RWPE2 (cell line): ENCODE results near the gene NXT1.

ENCODE experiments used
- ATAC-seq: fragments of 200-7000 bp; cut with Tn5 transposase; 3 replicates; pipeline ENCODE4 v1.9.1; 2021; ENCODE audit warnings: low read depth
- DNase-seq: peaks from one replicate; pipeline ENCODE4 v3.0.0-alpha.2; 2020; ENCODE audit warnings: low spot score
- H3K27ac ChIP-seq: fragments of 450-650 bp; 2 replicates; pipeline ENCODE4 v1.5.1; 2017; ENCODE audit warnings: mild to moderate bottlenecking; ENCODE audit not compliant: poor library complexity, severe bottlenecking
- H3K27me3 ChIP-seq: fragments of 250-450 bp; sonication (Bioruptor Pico); 2 replicates; pipeline ENCODE4 v1.5.1; 2021; ENCODE audit warnings: mild to moderate bottlenecking, moderate library complexity; ENCODE audit not compliant: insufficient read depth, poor library complexity, severe bottlenecking
- H3K36me3 ChIP-seq: fragments of 250-450 bp; sonication (Bioruptor Pico); 2 replicates; pipeline ENCODE4 v1.5.1; 2020; ENCODE audit warnings: low read depth, mild to moderate bottlenecking, moderate library complexity
- H3K4me1 ChIP-seq: fragments of 250-450 bp; sonication (Bioruptor Pico); 2 replicates; pipeline ENCODE4 v1.5.1; 2021; ENCODE audit warnings: mild to moderate bottlenecking, moderate library complexity; ENCODE audit not compliant: insufficient read depth, poor library complexity, severe bottlenecking
- H3K4me3 ChIP-seq: fragments of 250-450 bp; sonication (Bioruptor Pico); 2 replicates; pipeline ENCODE4 v1.5.1; 2021; ENCODE audit warnings: mild to moderate bottlenecking, moderate library complexity; ENCODE audit not compliant: severe bottlenecking
- H3K9me3 ChIP-seq: fragments of 250-450 bp; sonication (Bioruptor Pico); 2 replicates; pipeline ENCODE4 v1.5.1; 2021; ENCODE audit warnings: mild to moderate bottlenecking, moderate library complexity; ENCODE audit not compliant: severe bottlenecking
- CTCF ChIP-seq: fragments of 450-650 bp; IDR thresholded peaks from one replicate; pipeline ENCODE4 v1.5.1; 2017; ENCODE audit warnings: mild to moderate bottlenecking, moderate library complexity; ENCODE audit not compliant: poor library complexity, severe bottlenecking

Gene NXT1

GRCh38 chr20:23361119-23361475 is 10.5 kb downstream of the NXT1 start:
- H3K27ac ChIP-seq: peak overlapping the region; percentile 86
- no peaks in the 10 kb centered on the region for H3K27me3 ChIP-seq
- peaks cover 18% of the 10 kb centered on the region for H3K36me3 ChIP-seq
- no peak for ATAC-seq
- no peaks in the 10 kb centered on the region for H3K9me3 ChIP-seq
- no peak for DNase-seq
- peak overlapping the region; percentile 74 for H3K4me3 ChIP-seq
- no peak for TF ChIP-seq CTCF
- peaks cover 13% of the 10 kb centered on the region for H3K4me1 ChIP-seq

DNA sequence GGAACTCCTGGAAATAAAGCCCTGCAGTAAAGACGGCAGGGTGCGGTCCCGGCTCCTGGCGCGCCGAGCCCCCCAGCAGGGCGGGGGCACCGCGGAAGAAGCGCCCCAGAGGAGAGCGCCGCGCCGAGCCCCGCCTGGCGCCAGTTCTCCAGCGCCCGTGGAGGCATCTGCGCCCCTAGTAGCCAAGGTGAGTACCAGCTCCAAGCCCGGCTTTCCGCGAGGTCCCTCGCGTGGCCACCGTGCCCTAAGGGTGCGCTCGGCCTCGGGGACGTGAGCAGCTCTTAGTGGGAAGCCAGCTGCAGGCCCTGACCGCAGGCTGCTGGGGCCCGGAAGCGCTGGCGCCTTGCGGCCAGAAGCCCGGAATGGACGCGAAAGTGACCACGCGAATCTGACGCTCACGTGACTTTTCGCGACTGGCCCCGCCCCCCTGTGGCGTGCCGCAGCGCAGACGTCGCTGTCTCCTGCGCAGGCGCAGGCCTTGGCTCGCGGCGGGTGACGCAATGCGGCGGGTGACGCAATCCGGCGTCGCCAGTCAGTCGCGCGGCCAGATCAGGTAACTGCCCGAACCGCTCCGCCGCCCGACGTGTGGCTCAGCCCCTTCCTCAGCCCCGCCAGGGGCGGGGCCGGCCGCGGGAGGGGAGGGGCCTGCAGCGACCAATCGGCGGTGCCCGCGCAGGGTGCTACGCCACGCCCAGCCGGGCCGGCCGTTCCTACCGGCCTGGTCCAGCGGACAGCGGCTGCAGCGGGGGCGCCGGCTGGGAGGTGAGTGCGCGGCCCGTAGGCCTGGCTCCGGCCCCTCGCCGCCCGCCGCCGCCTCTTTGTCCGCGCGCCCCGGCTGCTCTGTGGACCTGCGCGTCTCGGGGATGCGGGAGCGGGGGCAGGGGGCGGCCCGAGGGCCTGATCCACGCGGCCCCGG is 11.1 kb downstream of the NXT1 start, which contains the start of gene GZF1:
GZF1 (plus strand) TSS at position 707 of the 916 bp plus-strand sequence. CDS start 2,202 bp downstream, outside the sequence.
- H3K4me3 ChIP-seq: peak within 1 kb of the TSS; percentile 74

DNA sequence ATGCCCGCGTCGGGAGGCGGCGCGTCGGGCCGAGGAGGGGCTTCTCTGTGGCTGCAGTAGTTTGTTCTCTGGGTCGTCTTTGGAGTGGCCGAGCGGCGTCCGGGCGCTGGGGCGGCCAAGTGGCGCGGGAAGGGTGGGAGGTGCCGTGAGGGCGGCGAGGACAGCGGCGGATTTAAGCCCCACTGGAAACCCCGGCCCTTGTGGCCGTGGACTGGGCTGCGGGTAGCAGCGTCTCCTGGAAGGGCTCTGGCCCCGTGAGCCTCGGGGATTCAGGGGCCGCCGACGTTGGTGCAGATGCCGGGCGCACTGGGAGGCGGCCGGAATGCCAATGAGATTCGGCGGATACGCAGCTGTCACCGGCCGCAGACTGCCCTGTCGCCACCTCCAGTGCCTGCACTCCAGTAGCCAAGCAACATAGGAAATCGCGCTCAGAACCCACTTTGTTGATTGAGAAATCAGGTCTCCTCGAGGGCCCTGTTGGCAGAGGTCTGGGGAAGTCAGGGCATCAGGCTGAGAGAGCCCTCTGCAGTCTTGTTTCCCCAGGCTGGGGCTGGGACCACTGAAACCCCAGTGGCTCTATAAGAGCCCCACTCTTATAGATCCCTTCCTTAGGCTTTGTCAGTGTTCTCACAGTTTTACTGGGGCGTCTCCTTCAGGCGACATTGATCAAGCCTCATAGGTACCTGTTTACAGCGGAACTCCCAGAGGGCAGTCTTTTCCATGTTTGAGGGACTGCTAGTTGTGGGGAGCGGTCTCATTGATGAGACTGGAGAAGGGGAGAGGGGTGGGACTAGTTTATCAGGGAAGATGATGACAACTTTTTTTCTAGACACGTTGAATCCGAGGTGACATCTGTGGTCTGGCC is 12.0 kb downstream of the NXT1 start:
- H3K27me3 ChIP-seq: no peaks in the 10 kb centered on the region
- ATAC-seq (peak; percentile 11; the same call in 2 of the 3 replicates), DNase-seq (no peak)
- peak overlapping the region; percentile 86 for H3K27ac ChIP-seq
- H3K4me3 ChIP-seq: peak overlapping the region; percentile 74
- H3K36me3 ChIP-seq: peaks cover 33% of the 10 kb centered on the region
- TF ChIP-seq CTCF: no peak
- no peaks in the 10 kb centered on the region for H3K9me3 ChIP-seq
- H3K4me1 ChIP-seq: peaks cover 28% of the 10 kb centered on the region

More for the DNA sequence above, 11.1 kb downstream of the NXT1 start, which contains the start of gene GZF1:
- ATAC-seq (peak; percentile 71), DNase-seq (peak; percentile 98)
- H3K27ac ChIP-seq: peak within 1 kb of the TSS; percentile 86
- peaks cover 20% of the 10 kb centered on the region for H3K4me1 ChIP-seq
- H3K27me3 ChIP-seq: no peaks in the 10 kb centered on the region
- H3K9me3 ChIP-seq: no peaks in the 10 kb centered on the region
- TF ChIP-seq CTCF: no peak
- peaks cover 24% of the 10 kb centered on the region for H3K36me3 ChIP-seq

GRCh38 chr20:23363257-23363649 is 12.7 kb downstream of the NXT1 start:
- ATAC-seq: no peak
- peaks cover 39% of the 10 kb centered on the region for H3K36me3 ChIP-seq
- no peak for DNase-seq
- no peaks in the 10 kb centered on the region for H3K27me3 ChIP-seq
- no peaks in the 10 kb centered on the region for H3K9me3 ChIP-seq
- H3K27ac ChIP-seq: peak overlapping the region; percentile 86
- no peak for TF ChIP-seq CTCF
- H3K4me3 ChIP-seq: peak overlapping the region; percentile 74
- H3K4me1 ChIP-seq: peaks cover 35% of the 10 kb centered on the region
